Fibroblast of lung (primary cell): Measurements from ENCODE around the gene HIPK1. TPM values are rescaled to one million over a fixed set of nuclear protein-coding genes. Genes with fewer than 3 reads are reported as not detected.

Experiments used
- DNase-seq, 2 donors: peaks; one replicate each; pipeline versions ENCODE4 v3.0.0 to v3.0.0-alpha.2; 2010; ENCODE audit warnings: low read depth in 2 of 2
- H2AFZ ChIP-seq: 2 replicates; pipeline ENCODE4 v1.5.1; 2012; ENCODE audit warnings: low read length, control low read depth, inconsistent platforms
- H3K27ac ChIP-seq: 2 replicates; pipeline ENCODE4 v1.5.1; 2011; ENCODE audit warnings: low read length, control low read depth; ENCODE audit not compliant: insufficient read depth
- H3K27me3 ChIP-seq: 2 replicates; pipeline ENCODE4 v1.5.1; 2011; ENCODE audit warnings: mild to moderate bottlenecking, low read length; ENCODE audit not compliant: control insufficient read depth, insufficient read depth
- H3K36me3 ChIP-seq: 2 replicates; pipeline ENCODE4 v1.5.1; 2011; ENCODE audit warnings: low read length; ENCODE audit not compliant: control insufficient read depth, insufficient read depth
- H3K4me1 ChIP-seq: 2 replicates; pipeline ENCODE4 v1.5.1; 2011; ENCODE audit warnings: low read length; ENCODE audit not compliant: control insufficient read depth, insufficient read depth; ENCODE audit errors: extremely low read depth
- H3K4me2 ChIP-seq: 2 replicates; pipeline ENCODE4 v1.5.1; 2011; ENCODE audit warnings: low read length, control low read depth; ENCODE audit not compliant: insufficient read depth; ENCODE audit errors: extremely low read depth
- H3K4me3 ChIP-seq, 4 experiments: fragments of 200-600 bp in 1 of 4; sonication (generic) in 1 of 4; replicated peaks in 1 of 4; 2 replicates each; pipeline ENCODE4 v1.5.1; 2011 to 2016; ENCODE audit warnings: low read length in 4 of 4, low read depth in 3 of 4, mild to moderate bottlenecking in 3 of 4, control low read depth in 2 of 4, inconsistent platforms in 1 of 4, mixed read lengths in 1 of 4; ENCODE audit not compliant: insufficient read depth in 1 of 4; ENCODE audit errors: control extremely low read depth in 1 of 4
- H3K79me2 ChIP-seq: 2 replicates; pipeline ENCODE4 v1.5.1; 2012; ENCODE audit warnings: mild to moderate bottlenecking, low read length, inconsistent platforms; ENCODE audit not compliant: control insufficient read depth, insufficient read depth
- H3K9ac ChIP-seq: 2 replicates; pipeline ENCODE4 v1.5.1; 2011; ENCODE audit warnings: mild to moderate bottlenecking, low read length, control low read depth; ENCODE audit not compliant: insufficient read depth
- H3K9me3 ChIP-seq: 2 replicates; pipeline ENCODE4 v1.5.1; 2012; ENCODE audit warnings: low read depth, low read length; ENCODE audit not compliant: control insufficient read depth, insufficient read depth
- H4K20me1 ChIP-seq: 2 replicates; pipeline ENCODE4 v1.5.1; 2011; ENCODE audit warnings: low read length; ENCODE audit not compliant: control insufficient read depth, insufficient read depth; ENCODE audit errors: extremely low read depth
- EZH2 ChIP-seq: IDR thresholded peaks from 2 replicates; pipeline ENCODE4 v1.5.1; 2012; ENCODE audit warnings: low read length, control low read depth, mild to moderate bottlenecking; ENCODE audit errors: missing control alignments
- polyA plus RNA-seq, 2 donors: library from polyadenylated mRNA; depleted of rRNA in 1 of 2; stranded (reverse) in 1 of 2; unstranded in 1 of 2; fragments of >200 nt; gene quantifications; 2 replicates each; pipeline ENCODE4 v1.2.1, GENCODE V29; 2011 to 2012; ENCODE audit warnings: missing spikeins in 1 of 2
- total RNA-seq: library from RNA; depleted of rRNA; stranded (reverse); fragments of >200 nt; gene quantifications from 2 replicates; pipeline ENCODE4 v1.2.1, GENCODE V29; 2014
- TF ChIP-seq, protein P1 (sequence below), 2 donors: IDR thresholded peaks in 1 of 2; conservative IDR thresholded peaks in 1 of 2; 1 replicate in 1 of 2; 2 replicates in 1 of 2; pipeline ENCODE4 v1.5.1; 2011 to 2012; ENCODE audit warnings: low read length in 2 of 2, control low read depth in 1 of 2, inconsistent platforms in 1 of 2, low read depth in 1 of 2, mild to moderate bottlenecking in 1 of 2

Gene HIPK1
- total and polyA plus RNA-seq, 2 donors (not counting 1 experiment from before 2014, with no cell fraction given) = 19.8 to 28.5 TPM

DNA sequence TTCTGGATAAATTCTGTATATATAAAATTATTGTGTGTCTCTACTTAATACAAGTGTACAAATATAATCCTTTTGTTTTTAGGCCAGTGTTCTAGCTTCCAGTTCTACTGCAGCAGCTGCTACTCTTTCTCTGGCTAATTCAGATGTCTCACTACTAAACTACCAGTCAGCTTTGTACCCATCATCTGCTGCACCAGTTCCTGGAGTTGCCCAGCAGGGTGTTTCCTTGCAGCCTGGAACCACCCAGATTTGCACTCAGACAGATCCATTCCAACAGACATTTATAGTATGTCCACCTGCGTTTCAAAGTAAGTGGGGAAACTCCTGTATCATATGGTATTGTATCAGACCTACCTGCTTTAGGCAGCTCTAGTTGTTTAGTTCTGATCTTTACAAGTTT is 28.9 kb downstream of the HIPK1 start:
- H2AFZ ChIP-seq = no peak overlapping the region
- H3K4me1 ChIP-seq = no peaks in the 10 kb centered on the region
- TF ChIP-seq, protein P1, sequence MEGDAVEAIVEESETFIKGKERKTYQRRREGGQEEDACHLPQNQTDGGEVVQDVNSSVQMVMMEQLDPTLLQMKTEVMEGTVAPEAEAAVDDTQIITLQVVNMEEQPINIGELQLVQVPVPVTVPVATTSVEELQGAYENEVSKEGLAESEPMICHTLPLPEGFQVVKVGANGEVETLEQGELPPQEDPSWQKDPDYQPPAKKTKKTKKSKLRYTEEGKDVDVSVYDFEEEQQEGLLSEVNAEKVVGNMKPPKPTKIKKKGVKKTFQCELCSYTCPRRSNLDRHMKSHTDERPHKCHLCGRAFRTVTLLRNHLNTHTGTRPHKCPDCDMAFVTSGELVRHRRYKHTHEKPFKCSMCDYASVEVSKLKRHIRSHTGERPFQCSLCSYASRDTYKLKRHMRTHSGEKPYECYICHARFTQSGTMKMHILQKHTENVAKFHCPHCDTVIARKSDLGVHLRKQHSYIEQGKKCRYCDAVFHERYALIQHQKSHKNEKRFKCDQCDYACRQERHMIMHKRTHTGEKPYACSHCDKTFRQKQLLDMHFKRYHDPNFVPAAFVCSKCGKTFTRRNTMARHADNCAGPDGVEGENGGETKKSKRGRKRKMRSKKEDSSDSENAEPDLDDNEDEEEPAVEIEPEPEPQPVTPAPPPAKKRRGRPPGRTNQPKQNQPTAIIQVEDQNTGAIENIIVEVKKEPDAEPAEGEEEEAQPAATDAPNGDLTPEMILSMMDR (conservative IDR thresholded peaks at IDR 0.05 in 1 of 2, IDR thresholded peaks at IDR 0.05 in 1 of 2; ENCODE audit: low read depth in 1 of 2, low read length in 2 of 2) = no peak
- TF ChIP-seq EZH2 = no peak
- no peaks in the 10 kb centered on the region for H3K9me3 ChIP-seq
- H3K9ac ChIP-seq = no peak overlapping the region
- H3K4me3 ChIP-seq = no peak overlapping the region
- H3K79me2 ChIP-seq = no peaks in the 10 kb centered on the region
- H3K27me3 ChIP-seq = no peaks in the 10 kb centered on the region
- H4K20me1 ChIP-seq = no peaks in the 10 kb centered on the region
- H3K36me3 ChIP-seq = peaks cover 7% of the 10 kb centered on the region
- no peak for DNase-seq
- no peak overlapping the region for H3K4me2 ChIP-seq
- no peak overlapping the region for H3K27ac ChIP-seq

DNA sequence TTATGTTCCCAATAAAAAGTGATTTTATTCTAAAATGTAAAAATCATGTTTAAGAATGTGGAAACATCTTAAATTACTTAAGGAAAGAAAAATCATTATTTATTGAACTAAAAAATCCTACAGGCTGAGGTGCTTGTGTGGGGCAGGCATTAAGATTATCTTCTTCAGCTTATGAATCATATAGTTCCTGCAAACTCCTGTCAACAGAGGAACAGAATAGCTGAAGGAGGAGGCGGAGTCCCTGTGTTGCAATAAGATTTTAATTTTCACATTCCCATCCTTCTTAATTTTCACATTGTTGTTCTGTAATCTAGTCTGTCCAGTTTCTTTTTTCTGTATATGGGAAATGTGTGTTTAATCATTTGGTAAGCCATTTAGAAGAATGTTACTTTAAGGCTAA is 29.6 kb downstream of the HIPK1 start:
- no peaks in the 10 kb centered on the region for H3K4me1 ChIP-seq
- H3K27ac ChIP-seq = no peak overlapping the region
- TF ChIP-seq EZH2 = no peak
- TF ChIP-seq, protein P1 (conservative IDR thresholded peaks at IDR 0.05 in 1 of 2, IDR thresholded peaks at IDR 0.05 in 1 of 2; ENCODE audit: low read depth in 1 of 2, low read length in 2 of 2) = no peak
- no peak overlapping the region for H3K4me2 ChIP-seq
- no peaks in the 10 kb centered on the region for H3K9me3 ChIP-seq
- no peaks in the 10 kb centered on the region for H3K79me2 ChIP-seq
- peaks cover 7% of the 10 kb centered on the region for H3K36me3 ChIP-seq
- H4K20me1 ChIP-seq = no peaks in the 10 kb centered on the region
- no peak overlapping the region for H3K4me3 ChIP-seq
- H3K9ac ChIP-seq = no peak overlapping the region
- H3K27me3 ChIP-seq = no peaks in the 10 kb centered on the region
- DNase-seq = no peak
- no peak overlapping the region for H2AFZ ChIP-seq

DNA sequence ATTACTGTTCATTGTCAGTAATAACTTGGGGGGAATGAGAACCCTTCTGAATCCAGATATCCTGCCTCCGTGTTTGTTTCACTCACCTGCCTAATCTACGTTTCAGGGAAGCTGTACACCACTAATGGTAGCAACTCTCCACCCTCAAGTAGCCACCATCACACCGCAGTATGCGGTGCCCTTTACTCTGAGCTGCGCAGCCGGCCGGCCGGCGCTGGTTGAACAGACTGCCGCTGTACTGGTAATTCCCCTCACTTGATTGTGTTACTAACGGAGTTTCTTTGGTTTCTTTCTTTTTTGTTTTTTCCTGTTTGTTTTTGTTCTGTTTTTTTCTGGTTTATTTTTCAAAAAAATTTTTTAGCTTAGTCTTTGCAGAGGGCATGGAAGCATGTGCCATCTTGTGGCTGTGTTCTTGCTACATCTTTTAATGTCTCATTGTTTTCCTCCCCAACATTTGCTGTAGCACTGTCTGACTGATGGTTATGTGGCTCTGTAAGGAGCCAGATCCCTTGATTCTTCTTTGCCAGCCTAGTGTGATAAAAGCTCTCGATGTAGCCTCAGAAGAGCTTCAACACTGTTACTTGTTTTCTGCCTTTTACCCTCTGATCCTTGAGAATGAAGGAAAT is 34.3 kb downstream of the HIPK1 start:
- Histone ChIP-seq H3K4me2 (no peak overlapping the region), H3K4me3 (no peak overlapping the region), H3K4me1 (no peaks in the 10 kb centered on the region), H3K79me2 (no peaks in the 10 kb centered on the region), H3K36me3 (peaks cover 10% of the 10 kb centered on the region), H2AFZ (no peak overlapping the region), H3K9me3 (no peaks in the 10 kb centered on the region), H3K27ac (no peak overlapping the region), H4K20me1 (no peaks in the 10 kb centered on the region), H3K9ac (no peak overlapping the region), H3K27me3 (no peaks in the 10 kb centered on the region)
- peak in 1 of 2 donors; percentile 30 for DNase-seq
- TF ChIP-seq EZH2 = no peak
- TF ChIP-seq, protein P1 (conservative IDR thresholded peaks at IDR 0.05 in 1 of 2, IDR thresholded peaks at IDR 0.05 in 1 of 2; ENCODE audit: low read depth in 1 of 2, low read length in 2 of 2) = peak; percentile 11 to 33
